Measurements from ENCODE around the gene GRAP2.

- no peak for TF ChIP-seq CTCF (IDR thresholded peaks at IDR 0.05)
- no peak for TF ChIP-seq POLR2A (IDR thresholded peaks at IDR 0.05)
These were observed 83.1 kb downstream of the GRAP2 start for GRCh38 chr22:39984006-39984405.
